ENCODE results near the gene BMERB1.

DNA sequence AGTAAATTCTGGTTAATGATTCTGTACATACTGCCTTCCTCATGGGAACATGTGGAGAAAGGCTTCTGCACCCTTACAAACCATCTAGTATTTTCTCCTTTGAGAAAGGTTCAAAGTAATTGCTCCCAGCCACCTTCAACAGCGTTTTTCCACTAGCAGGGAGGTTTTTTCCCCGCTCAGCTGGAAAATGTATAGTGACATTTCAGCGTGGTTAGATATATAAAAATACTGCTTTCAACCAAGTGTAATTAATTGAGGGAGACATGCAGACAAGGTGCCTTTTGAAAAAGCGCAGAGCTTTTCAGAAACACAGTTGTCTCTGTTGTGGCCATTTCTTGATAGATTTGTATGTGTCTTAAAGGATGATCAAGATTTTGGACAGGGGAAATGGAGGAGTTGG, 5.1 kb downstream of the BMERB1 start:
- TF ChIP-seq, protein P1, sequence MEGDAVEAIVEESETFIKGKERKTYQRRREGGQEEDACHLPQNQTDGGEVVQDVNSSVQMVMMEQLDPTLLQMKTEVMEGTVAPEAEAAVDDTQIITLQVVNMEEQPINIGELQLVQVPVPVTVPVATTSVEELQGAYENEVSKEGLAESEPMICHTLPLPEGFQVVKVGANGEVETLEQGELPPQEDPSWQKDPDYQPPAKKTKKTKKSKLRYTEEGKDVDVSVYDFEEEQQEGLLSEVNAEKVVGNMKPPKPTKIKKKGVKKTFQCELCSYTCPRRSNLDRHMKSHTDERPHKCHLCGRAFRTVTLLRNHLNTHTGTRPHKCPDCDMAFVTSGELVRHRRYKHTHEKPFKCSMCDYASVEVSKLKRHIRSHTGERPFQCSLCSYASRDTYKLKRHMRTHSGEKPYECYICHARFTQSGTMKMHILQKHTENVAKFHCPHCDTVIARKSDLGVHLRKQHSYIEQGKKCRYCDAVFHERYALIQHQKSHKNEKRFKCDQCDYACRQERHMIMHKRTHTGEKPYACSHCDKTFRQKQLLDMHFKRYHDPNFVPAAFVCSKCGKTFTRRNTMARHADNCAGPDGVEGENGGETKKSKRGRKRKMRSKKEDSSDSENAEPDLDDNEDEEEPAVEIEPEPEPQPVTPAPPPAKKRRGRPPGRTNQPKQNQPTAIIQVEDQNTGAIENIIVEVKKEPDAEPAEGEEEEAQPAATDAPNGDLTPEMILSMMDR (IDR thresholded peaks at IDR 0.05): no peak
- no peak for TF ChIP-seq POLR2A (IDR thresholded peaks at IDR 0.05)
